ENCODE results near the gene LRBA.

The LRBA gene

DNA sequence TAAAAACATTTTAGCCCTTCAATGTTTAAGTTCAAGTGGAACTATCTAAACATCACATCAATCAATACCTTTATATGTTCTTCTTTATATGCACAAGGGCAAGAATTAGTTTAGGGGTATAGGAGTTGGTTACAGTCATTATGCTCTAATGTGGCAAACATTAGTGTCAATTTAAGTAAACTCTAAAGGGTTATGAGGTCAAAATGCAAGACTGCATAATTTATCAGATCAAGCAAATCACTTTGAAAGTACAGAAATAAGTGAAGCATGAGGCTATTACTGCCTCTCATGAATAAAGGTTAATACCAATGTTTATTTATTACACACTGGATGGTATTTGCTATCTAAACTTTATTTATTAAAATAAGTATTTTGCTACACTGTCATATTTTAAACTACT lies 373.5 kb downstream of the LRBA start:
- no peak for DNase-seq

GRCh38 chr4:150632639-150633038 lies 382.4 kb downstream of the LRBA start:
- DNase-seq, result no peak

DNA sequence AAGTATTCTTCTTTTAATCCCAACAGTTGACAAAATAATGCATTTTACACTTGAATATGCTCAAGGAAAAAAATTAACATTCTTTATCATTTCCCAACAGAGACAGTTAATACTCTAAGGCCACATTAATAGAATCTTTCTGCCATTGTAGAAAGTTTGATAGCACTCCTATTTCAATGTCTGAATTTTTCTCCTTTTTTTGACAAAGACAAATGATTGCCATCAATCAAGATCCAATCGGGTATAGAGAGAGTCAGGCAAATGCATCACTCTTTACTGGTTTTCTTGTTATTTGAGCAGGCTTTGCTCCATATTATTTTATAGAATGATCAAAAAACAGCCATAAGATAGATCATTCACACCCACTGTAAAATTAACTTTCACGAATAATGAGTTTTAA lies 387.0 kb downstream of the LRBA start:
- no peak for DNase-seq

- DNase-seq, result no peak
These were observed 390.1 kb downstream of the LRBA start for GRCh38 chr4:150625033-150625432.

DNA sequence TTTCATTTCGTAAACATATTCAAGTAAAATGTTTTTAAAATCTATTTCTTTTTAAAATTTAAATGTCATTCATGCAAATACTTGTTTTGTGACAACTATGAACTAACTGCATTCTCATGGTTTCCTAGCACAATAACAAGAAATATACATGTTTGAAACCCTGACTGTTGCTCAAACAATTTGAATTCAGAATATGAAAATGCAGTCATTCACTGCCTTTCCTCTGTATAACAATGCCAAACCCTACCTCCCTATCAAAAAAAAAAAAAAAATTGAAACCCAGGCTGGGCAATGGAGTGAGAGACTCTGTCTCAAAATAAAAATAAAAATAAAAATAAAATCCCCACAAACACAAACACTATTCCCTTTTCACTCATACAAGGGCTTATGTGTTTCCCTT lies 391.0 kb downstream of the LRBA start:
- DNase-seq, result no peak

DNA sequence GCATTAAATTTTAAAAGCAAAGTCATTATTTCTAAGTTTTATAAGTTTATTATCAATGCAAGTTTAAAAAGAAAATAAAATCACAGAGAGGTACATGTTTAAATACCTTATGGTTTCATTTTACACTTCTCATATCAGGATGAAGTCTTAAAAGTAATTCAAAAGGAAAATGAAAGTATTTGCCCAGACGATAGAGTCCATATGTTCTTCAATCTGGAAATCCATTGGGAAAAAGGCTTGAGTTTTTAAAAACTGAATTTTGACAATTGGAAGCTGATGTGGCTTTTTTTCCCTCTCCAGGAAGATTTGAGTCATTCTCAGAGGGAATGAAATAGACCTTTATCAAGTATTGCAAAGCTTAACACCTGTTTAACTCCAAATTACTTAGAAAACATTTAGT lies 396.0 kb downstream of the LRBA start:
- DNase-seq, result no peak

- DNase-seq, result no peak
These were observed 406.0 kb downstream of the LRBA start for GRCh38 chr4:150609131-150609530.

- DNase-seq, result no peak
These were observed 414.2 kb downstream of the LRBA start for GRCh38 chr4:150600812-150601445.

DNA sequence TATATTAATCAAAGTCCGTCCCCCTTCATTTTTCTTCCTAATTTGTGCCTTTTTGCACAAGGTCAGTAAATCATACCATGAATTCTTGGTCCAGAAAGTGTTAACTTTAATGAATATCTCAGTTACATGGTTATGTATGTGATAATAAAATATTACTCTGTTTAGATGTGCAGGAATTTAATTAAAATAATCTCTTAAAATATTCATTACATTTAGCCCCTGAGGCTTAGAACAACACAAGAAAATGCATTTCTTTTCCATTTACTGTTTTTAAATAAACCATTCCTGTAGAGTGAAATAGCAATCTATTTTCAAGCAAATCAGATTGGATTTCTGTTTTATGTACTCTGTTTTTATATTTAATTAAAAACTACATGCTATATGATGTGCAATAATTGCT lies 415.5 kb downstream of the LRBA start:
- DNase-seq, result no peak

- no peak for DNase-seq
These were observed 416.2 kb downstream of the LRBA start for GRCh38 chr4:150598909-150599308.

DNA sequence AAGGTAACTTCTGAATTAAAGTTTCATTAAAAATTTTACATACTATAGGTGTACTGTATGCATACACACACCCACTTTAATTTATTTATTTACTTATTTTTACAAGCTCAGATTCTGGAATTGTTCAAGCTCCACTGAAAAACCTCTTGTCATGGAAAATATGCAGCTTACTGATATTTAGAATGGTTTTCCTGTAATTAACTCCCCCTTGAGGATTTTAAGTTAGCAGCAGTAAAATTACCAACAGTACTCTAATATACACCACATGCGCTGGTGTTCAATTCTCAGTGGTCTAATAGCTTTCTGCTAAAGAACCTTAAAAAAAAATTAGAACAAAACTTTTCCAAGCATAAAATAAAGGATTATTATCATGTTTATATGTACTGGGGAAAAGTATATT lies 421.1 kb downstream of the LRBA start:
- no peak for DNase-seq

DNA sequence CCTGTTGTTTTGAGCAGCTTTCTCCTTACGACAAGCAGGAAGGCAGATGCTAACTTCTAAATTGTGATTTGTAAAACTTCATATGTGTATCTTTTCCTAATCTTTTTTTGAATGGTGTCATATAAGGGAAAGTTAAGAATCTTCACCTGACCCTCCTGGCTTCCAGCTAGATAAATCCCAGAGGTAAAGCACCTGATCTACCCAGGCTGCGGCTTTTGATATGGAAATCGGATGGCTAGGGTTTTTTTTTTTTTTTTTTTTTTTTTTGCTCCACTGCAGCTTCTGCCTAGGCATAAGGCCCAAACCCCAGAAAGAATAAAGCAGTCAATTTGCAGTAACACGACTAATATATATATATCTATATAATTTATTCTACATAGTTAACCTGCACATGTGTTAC lies 423.2 kb downstream of the LRBA start:
- no peak for DNase-seq

DNA sequence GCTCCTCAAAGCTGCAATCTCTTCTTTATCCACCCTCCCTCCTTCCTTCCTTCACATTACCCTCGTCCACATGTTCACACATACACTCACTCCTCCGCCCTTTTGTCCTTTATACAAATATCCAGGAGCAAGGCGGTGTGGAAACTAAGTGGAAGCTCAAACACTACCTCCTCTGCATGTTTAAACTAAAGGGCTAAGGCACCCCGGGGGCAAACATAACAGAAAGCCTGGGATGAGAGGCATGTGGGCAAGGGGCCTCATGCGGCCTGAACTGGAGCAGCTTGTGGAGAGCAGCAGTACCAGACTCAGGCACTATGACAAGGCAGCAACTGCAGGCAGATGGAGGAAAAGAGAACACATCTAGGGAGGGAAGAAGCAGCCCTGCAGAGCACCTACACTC lies 423.7 kb downstream of the LRBA start:
- DNase-seq, result peak; percentile 37

GRCh38 chr4:150590631-150591030 lies 424.5 kb downstream of the LRBA start:
- DNase-seq, result no peak

- no peak for DNase-seq
These were observed 425.9 kb downstream of the LRBA start for GRCh38 chr4:150589157-150589556.

GRCh38 chr4:150588316-150588715 lies 426.8 kb downstream of the LRBA start:
- no peak for DNase-seq

DNA sequence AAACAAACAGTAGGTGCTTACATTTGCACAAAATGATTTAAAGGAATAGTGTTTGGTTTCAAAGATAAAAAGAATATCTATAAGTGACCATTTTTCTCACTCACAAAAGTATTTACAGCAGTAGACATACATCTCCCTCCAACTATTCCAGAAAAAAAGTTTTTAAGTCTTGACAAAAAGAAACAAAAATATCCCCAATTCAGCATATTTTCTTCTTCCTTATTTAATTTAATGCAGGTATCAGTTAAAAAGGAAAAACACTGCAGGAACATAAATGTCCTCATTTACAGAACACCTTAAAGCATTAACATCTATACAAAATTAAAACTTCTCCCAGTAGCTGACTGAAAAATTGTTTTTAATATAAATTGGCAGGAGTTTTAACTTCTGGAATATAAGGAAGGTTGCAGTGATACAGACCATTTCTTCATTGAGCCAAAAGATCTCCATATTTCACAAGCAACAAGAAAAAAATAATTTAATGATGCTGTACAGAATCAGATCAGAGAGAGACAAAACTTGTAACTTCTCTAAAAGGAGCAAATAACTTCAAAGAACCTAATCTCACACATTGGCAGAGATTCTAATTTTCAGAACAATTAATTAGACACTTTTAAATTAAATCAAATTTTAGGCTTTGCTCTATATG lies 428.8 kb downstream of the LRBA start:
- no peak for DNase-seq

DNA sequence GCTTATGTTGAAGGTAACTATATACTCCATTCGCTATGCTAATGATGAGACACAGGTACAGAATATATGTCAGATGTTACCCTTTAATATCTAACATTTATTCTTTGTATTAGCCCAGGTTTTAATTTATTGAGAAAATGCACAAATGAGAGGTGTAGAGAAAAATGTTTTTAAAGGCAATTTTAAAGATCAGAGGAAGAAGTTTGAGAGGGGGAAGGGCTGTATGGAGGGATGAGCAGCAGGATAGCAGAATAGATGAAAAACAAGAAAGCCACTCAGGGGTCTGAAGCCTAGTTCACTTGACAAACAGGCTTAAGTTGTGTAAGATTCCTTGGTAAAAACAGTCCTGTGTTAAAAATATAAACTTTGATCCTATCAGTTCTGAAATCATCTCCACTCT lies 429.5 kb downstream of the LRBA start:
- no peak for DNase-seq

DNA sequence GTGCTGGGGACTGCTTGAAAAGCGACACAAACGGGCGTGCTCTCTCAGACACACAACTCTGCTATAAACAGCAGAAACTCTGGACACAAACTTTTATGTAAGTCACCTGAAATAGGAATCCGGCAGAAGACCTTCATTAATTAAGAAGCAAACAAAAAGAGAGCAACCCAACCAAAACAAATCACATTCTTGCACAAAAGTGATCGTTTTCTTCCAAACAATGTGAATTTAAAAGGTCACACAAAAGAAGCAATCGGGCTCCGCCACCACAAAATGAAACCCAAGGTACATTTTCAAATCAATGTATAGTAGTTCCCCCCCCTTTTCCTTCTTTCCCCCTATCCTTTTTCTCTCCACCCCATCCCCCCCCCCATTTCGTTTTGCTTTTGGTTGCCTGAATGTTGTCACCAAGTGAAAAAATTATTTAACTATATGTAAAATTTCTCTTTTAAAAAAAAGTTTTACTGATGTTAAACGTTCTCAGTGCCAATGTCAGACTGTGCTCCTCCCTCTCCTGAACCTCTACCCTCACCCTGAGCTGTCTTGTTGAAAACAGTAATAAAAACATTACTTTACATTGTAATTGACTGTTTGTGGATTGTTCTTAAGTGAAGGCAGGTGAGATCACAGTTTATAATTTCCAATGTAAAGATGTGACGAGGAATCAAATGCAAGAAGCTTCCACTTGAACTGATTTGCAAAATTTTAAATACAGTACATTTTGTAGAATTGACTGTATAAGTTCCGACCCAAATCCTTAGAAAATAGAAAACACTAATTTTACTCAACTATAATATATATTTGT lies 430.8 kb downstream of the LRBA start:
- DNase-seq, result no peak

- peak; percentile 76 for DNase-seq
These were observed 431.6 kb downstream of the LRBA start for GRCh38 chr4:150583287-150584110.

DNA sequence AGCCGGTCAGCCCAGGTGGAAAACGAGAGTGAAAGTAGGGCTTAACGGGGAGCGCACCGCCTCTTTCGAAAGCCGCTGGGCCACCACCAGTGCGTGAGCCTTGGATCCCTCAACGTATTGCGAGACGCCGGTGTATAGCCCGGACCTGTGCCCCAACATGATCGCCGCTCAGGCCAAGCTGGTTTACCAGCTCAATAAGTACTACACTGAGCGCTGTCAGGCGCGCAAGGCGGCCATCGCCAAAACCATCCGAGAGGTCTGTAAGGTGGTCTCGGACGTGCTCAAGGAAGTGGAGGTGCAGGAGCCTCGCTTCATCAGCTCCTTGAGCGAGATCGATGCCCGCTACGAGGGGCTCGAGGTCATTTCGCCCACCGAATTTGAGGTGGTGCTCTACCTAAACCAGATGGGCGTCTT lies 432.2 kb downstream of the LRBA start:
- peak; percentile 39 for DNase-seq

DNA sequence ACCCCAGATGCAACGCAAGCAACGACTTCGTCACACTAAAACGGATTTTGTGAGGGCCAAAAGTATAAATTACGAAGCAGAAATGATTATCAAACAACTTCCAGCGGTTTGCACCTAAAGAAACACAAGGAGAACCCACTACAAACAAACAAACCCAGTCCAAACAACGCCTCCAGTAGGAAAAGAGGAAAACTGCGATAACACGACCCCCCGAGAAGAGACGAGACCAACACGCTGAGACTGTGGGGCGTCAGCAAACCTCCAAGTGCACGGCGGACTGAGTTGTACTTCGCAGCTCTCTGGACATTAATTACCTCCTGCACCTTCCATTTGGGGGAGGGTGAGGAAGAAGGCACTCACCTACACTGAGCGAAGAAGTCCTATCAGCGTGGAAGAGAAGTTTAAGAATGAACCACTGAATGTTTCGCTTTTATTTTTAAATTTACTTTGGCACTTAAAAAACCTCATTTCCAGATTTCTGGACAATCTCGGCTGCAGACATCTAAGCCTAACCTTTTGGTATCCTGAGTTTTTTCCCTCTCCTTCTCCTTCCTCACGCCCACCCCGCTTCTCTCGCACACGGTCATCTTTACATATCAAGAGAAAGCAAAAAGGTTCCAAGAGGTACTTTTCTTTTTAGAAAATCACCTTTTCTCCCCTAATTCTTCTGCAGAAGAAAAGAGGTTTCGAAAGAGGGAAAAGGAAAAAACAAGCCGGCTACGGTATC lies 432.8 kb downstream of the LRBA start, which contains the start of gene MAB21L2:
MAB21L2 (plus strand) TSS at position 6 of the 727 bp plus-strand sequence. CDS start 879 bp downstream, outside the sequence.
- peak; percentile 30 for DNase-seq

Data from femur (tissue), 1 donor.